ENCODE results near the gene BMP8A.
"Not testable (repeated sequence)": the region's sequence is repeated elsewhere in the genome, so short reads cannot be mapped to it uniquely, and the experiment has no call there.

BMP8A gene

DNA sequence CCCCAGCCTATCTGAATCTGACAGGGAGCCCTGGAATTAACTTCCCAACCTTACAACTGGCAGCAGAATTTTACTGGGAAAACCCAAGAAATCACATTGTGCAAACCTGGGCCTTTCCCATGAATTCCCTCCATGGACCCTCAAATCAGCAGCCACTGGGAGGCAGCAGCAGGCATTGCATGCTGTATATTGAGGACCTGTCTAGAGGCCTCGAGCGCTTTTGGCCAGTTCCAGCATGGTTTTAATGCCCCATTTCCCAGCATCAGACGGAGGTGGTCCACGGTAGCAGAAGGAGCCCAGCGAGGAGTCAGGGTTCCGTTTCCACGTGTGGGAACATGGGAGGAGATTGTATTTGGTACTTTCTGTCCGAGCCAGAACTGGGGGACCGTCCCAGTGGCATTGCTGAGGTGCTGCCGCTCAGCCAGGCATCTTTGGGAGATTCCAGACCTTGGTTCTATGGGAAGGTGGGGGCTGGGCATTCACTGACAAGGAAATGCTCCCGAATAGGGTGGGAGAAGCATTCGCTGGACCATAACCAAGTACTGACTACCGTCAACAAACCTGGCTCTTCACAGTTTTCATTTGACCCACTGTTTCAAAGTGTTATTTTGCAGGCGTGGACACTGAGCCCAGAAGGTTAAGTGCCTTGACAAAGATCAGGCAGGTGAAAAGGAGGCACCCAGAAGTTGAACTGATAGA is 15.9 kb downstream of the BMP8A start:
- DNase-seq (ENCODE audit: low spot score) = no peak

DNA sequence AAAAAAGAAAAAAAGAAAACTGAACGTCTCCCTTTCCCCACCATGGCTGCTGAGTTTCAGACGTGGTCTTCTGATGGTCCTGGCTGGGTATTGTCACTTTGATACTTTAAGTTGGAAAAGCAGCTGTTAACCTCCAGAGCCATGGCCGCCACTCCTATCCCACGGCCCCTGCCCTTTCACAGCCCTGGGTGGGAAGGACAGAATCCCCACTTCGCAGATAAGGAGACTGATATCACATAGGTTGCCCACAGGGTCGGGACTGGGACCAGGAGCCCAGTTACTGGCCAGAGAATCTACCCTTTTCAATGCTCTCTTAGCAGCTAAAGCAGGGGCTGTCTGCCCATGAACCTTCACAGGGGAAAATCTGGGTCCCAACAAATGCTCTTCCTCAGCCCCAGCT is 16.8 kb downstream of the BMP8A start:
- no peak for DNase-seq (ENCODE audit: low spot score)

DNA sequence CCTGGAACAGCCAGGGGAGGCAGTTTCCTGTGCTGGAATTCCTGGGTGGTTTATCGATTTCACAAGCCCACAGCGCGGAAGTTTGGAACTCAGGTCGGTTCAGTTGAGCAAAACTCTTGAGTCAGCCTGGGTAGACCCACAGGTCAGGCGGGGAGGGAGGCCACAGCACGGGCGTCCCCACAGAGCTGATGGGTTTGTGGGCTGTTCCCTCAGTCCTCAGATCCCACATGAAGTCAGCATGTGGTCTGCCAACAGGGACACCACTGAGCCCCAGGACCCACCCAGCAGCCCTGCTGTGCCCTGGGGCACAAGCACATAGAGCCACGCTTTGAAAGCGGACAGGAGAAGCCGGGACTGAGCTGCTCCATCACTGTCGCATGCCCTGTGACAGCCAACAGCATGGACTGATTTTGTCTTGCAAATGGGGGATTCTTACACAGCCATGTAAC is 17.4 kb downstream of the BMP8A start:
- peak; percentile 11 for DNase-seq (ENCODE audit: low spot score)

DNA sequence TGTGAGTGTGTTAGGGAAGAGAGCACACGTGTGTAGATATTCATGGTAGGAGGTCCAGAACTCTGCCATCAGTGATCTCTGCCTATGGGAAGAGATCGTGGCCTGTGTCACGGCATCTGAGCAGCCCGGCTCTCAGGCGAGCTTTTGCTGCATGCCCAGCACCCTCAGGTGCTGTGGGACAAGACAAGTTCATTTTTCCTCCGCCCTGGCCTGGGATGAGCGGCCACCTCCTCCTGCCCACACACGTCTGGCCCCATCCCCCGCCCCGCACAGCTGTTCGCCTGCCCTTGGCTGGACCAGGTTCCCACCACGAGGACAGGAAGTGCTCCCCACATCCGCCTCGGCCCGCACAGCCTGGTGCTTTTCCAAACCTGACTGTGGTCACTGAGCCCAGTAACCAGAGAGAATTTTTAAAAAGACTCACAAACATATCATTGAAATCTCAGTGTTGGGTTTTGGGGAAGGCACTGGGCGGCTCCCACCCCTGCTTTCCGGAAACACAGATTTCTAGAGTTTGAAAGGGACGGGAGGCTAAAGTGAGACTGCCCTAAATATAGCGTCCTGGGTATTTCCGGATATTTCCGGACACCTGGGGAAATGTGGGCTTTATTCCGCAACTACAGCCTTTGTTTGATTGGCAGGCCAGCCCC is 18.0 kb downstream of the BMP8A start:
- peak; percentile 5 for DNase-seq (ENCODE audit: low spot score)

DNA sequence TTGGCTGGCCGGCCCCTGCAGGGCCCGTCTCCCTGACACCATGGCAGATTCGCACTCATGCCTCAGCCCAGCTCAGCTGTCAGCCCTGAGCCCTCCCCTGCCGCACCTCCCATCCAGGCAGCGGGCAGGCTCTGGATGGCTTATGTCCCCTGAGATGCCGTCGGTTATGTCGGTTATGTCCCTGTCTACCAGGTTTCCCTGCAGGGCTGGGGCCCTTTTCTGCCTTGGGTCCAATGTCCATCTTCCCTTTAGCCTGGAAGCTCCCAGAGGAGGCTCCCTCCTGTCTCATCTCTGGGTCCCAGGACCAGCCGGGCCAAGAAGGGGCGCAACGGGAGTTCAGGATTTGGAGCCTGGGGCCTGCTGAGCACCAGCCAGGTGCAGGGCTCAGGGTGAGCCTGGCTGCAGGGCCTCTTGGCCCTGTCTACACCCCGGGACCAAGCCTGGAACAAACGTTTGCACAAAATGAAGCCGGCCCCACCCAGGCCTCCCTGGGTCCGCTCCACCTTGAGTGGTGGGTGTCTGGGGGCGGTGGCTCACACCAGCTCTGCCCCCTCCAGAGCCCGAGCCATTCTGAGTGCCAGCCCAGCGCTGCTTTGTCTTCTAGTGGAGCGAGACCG is 19.2 kb downstream of the BMP8A start:
- not testable (repeated sequence) for DNase-seq (ENCODE audit: low spot score)

DNA sequence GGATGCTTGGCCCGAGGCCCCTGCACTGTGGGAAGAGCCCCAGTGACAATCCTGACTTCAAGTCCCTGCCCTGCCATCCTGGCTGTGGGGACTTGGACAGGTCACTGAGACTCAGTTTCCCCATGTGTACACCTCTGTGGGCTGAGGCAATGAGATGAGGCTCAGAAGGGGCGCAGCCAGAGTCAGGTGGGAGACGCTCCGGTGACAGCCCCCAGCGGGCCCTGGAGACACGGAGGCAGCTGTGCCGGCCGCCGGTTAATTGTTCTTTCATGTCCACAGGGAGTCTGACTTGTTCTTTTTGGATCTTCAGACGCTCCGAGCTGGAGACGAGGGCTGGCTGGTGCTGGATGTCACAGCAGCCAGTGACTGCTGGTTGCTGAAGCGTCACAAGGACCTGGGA is 20.0 kb downstream of the BMP8A start:
- not testable (repeated sequence) for DNase-seq (ENCODE audit: low spot score)

DNA sequence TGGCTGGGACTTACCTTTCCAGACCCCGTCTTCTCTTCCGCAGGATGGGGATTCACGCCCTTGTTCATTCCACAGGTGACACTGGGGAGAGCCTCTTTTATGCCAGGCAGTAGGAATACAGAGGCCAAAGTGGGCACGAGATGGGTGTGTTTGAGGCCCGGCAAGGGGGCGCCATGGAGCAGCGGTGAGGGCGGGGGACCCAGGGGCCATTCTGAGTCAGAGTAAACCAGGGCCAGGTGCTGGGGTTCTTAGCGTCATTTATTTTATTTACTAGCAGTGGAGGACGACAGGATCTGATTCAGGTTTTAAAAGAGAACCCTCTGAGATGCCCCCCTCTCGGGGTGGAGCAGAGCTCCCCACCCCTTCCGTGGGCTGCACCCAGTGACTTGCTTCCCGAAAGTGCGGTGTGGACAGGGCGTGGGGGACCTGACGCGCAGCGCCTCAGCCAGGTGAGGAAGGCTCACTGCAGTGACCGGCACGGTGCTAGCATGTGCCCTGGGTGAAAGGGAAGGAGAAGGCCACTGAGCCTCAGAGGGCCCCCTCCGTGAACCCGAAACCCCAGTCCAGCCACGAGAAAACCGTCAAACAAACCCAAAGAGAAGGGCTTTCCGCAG is 20.9 kb downstream of the BMP8A start:
- not testable (repeated sequence) for DNase-seq (ENCODE audit: low spot score)

DNA sequence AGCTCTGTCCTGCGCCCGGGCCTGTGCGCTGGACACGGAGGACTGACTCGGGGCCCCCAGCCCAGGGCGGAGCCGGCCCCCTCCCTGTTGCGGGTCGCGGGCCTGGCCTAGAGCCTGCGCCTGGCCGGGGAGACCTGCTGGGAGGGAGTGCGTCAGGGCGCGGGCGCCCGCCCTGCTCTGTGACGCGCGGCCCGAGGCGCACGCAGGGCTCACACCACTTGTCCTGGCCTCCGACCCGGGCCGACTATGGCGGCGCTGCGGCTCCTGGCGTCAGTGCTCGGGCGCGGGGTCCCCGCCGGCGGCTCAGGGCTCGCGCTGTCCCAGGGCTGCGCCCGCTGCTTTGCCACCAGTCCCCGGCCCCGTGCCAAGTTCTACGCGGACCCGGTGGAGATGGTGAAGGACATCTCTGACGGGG is 23.3 kb downstream of the BMP8A start:
- DNase-seq (ENCODE audit: low spot score) = not testable (repeated sequence)

DNA sequence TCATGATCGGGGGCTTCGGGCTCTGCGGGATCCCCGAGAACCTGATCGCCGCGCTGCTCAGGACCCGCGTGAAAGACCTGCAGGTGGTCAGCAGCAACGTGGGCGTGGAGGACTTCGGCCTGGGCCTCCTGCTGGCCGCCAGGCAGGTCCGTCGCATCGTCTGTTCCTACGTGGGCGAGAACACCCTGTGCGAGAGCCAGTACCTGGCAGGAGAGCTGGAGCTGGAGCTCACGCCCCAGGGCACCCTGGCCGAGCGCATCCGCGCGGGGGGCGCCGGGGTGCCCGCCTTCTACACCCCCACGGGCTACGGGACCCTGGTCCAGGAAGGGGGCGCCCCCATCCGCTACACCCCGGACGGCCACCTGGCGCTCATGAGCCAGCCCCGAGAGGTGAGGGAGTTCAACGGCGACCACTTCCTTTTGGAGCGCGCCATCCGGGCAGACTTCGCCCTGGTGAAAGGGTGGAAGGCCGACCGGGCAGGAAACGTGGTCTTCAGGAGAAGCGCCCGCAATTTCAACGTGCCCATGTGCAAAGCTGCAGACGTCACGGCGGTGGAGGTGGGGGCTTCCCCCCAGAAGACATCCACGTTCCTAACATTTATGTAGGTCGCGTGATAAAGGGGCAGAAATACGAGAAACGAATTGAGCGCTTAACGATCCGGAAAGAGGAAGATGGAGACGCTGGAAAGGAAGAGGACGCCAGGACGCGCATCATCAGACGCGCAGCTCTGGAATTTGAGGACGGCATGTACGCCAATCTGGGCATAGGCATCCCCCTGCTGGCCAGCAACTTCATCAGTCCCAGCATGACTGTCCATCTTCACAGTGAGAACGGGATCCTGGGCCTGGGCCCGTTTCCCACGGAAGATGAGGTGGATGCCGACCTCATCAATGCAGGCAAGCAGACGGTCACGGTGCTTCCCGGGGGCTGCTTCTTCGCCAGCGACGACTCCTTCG is 24.0 kb downstream of the BMP8A start:
- not testable (repeated sequence) for DNase-seq (ENCODE audit: low spot score)

DNA sequence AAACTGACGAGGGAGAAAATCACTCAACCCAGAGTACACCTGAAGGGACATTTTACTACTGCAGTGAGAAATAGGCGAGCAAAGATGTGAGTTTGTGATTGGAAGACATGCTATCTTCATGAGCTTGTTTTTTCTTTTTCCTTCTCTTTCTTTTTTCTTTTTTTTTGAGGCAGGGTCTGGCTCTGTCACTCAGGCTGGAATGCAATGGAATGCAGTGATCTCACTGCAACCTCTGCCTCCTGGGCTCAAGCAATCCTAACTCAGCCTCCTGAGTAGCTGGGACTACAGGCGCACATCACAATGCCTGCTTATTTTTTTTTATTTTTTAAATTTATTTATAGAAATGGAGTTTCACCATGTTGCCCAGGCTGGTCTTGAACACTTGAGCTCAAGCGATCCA is 25.4 kb downstream of the BMP8A start:
- not testable (repeated sequence) for DNase-seq (ENCODE audit: low spot score)

DNA sequence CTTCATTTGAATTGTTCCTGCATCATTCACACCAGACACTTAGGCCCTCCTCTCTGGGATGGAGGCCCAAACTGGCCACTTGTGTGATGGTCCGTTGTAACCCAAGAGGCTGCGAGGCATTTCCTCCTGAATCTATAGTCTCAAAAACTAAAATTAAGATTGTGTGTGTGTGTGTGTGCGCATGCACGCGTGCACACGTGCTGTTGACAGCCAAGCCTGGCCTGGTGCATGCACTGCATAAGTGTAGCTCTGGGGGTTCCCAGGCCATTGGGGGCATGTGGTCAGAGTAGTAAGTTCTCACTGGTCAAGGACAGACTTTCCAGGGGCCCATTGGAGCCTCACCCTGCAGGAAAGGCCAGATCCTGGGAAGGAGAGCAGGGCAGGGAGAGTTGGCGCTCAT is 26.5 kb downstream of the BMP8A start:
- not testable (repeated sequence) for DNase-seq (ENCODE audit: low spot score)

DNA sequence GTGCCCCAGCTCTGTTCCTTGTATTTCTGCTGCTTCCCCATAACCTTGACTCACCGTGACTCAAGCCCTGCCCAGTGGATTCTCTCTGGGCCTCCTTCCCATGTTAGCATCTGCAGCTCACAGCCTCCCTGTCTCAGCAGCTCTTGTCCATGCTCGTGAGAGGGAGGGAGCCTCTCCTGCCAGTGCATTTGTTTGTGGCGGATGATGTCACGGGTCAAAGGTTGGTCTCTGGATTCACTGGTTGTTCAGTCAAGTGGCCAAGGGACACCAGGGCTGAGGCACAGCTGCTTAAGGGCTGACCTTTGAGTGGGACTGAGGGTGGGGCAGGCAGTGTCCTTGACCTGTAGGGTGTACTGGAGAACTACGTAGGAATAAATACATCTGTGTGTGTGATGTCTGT is 27.9 kb downstream of the BMP8A start:
- not testable (repeated sequence) for DNase-seq (ENCODE audit: low spot score)

DNA sequence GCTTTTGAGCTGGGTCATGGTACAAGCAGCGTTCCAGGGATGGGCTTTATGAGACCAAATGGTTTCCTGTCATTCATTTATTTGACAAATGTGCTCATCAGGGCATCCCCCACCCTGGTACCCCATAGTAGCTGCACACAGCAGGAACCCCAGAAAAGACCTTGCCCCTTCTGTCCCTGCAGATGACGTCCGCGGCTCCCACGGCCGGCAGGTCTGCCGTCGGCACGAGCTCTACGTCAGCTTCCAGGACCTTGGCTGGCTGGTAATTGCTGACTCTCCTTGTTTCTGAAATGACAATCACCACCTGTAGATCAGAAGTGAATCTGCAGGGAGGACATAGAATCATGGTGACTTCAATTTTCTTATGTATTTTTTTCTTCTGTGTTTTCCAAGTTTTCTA is 30.8 kb downstream of the BMP8A start:
- not testable (repeated sequence) for DNase-seq (ENCODE audit: low spot score)

DNA sequence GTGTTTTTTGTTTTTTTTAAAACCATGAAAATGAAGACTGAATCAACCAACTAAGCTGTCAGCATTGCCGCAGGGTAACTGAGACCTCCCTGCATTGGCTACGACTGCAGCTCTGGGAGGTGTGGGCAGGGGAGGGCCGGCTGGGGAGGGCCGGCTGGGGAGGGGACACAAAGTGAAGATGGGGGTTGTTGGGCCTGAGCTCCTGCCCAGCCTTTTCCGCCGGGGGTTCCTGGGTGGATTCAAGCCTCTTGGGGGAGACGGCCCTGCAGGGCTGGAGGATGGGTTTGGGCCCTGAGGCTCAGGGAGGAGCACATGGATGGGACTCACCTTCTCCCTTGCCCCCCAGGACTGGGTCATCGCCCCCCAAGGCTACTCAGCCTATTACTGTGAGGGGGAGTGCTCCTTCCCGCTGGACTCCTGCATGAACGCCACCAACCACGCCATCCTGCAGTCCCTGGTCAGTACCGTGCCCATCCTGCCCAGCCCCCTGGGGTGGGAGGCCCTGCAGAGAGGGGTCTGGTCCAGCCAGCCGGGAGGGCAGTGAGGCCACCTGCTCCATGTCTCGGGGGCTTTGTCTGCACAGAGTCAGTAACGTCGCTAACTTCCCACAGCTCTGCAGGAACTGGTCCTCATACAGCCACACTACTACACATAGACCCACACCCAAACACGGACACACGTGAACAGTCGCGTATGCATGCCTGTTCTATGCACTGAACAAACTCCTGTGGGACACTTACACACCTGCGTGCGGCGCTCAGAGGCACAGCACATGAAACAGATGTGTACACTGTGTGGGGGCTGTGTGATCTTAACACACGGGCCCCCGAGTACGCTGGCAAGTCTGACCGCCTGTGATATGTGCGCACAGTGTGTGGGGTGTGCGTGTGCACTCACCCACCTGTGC is 31.5 kb downstream of the BMP8A start:
- DNase-seq (ENCODE audit: low spot score) = no peak

DNA sequence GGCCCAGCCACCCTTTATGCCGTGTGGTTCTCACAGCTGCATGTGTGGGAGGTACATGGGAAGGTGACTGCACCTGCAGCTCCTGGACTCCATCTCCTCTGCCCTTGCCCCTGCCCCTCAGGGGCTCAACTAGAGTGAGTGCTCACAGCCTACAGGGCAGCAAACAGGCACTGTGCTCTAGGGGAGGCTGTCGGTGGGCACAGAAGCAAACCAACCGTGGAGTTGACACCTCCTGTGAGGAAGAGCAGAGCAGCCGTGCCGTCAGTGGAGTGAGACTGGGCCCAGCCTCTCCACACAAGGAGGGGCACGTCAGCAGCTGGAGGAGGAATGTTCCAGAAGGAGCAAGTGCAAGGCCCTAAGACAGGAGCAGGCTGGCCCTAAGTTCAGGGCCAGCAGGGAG is 32.7 kb downstream of the BMP8A start:
- DNase-seq (ENCODE audit: low spot score) = no peak

DNA sequence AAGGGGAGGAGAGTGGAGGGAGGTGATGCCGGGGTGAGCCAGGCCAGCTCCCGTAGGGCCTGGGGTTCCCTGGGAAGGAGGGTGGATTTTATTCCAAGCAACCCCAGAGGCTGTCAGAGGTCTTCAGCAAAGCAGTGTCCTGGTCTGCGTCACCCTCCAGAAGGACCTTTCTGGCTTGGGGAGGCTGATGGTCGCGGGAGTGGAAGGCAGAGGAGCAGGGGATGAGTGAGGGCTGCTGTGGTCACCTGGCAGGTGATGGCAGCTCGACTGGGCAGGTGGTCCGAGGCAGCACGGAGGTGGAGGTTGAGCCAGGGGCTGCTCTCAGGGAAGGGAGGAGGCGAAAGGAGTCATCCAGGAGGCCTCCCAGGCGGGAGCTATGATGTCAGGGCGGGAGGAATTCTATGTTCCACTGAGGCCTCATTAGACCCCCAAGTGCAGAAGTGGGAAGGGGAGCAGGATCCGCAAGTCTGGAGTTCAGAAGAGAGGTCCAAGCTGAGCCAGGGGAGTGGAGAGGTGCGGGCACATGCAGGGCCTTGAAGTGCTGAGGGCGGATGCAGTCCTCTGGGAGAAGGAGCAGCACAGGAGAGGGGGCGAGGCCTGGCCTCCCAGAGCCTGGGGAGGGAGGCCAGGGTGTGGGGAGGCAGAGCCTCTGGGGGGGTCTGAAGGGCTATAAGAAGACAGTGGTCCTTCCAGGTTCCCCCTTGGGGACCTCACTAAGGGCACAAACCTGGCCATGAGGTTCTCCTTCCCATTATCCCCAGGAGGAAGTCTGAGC is 33.3 kb downstream of the BMP8A start:
- DNase-seq (ENCODE audit: low spot score) = no peak

DNA sequence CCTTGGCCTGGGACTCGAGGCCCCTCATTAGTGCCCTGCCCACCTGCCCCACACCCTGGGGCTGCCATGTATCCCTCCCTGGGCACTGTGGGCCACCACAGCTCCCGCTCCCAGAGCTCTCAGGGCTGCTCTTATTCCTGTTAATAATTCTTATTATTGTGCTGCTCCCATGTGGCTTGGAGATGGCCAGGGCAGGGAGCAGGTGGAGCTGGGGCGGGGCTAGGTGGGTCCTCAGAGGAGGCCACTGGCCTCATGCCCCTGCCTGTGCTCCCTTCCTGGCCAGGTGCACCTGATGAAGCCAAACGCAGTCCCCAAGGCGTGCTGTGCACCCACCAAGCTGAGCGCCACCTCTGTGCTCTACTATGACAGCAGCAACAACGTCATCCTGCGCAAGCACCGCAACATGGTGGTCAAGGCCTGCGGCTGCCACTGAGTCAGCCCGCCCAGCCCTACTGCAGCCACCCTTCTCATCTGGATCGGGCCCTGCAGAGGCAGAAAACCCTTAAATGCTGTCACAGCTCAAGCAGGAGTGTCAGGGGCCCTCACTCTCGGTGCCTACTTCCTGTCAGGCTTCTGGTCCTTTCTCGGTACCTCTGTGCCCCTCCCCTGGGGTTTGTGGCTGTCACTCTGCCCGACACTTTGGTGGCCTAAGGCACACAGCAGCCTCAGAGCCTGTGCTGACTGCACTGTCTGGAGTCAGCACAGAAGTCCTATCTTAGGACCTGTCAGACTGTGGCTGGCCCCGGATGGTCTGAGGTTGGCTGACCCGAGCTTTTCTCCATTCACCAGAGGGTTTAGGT is 34.1 kb downstream of the BMP8A start:
- peak; percentile 63 for DNase-seq (ENCODE audit: low spot score)

DNA sequence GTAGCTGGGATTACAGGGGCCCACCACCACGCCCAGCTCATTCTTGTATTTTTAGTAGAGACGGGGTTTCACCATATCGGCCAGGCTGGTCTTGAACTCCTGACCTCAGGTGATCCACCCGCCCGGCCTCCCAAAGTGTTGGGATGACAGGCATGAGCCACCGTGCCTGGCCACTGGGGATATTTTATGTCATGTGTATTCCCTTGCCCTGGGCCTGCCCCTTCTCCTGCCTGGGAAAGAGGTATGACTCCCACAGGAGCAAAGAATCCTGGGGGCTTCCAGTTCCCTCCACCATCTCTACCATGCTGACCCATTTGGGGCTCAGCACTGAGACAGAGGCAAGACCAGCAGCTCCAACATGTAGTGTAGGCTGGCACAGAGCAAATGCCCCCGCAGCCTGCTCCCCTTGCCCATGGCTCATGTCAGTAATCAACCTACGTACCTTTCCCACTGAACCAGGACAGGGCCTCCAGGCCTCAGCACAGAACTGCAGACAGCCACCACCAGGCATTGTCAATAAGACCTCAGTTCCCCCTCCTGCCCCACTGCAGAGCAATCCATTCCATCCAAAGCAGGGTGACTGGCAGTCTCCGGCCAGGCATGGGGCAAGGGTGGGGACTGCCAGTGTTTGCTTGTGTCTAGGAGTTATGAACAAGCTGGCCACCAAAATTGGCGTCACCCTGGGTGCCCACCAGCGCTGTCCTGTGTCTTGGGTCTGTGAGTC is 35.2 kb downstream of the BMP8A start:
- no peak for DNase-seq (ENCODE audit: low spot score)
